Breast epithelium (tissue), 4 donors: ENCODE results near the gene EGLN1. TPM values are rescaled to one million over a fixed set of nuclear protein-coding genes. Genes with fewer than 3 reads are reported as not detected.
"Not testable (repeated sequence)": the region's sequence is repeated elsewhere in the genome, so short reads cannot be mapped to it uniquely, and the experiment has no call there.

Experiments
- DNase-seq, 2 donors: peaks; one replicate each; pipeline ENCODE4 v3.0.0-alpha.2; 2019; ENCODE audit warnings: low spot score in 2 of 2
- H3K27ac ChIP-seq, 2 donors: fragments of 200-600 bp; sonication (generic) in 1 of 2; one replicate each; pipeline ENCODE4 v1.5.1; 2016 to 2019; ENCODE audit warnings: mild to moderate bottlenecking in 1 of 2
- H3K27me3 ChIP-seq, 2 donors: fragments of 200-600 bp; sonication (generic) in 1 of 2; one replicate each; pipeline versions ENCODE4 v1.5.1 to v1.6.0; 2017 to 2019; ENCODE audit warnings: control low read depth in 1 of 2, mild to moderate bottlenecking in 1 of 2
- H3K36me3 ChIP-seq: fragments of 200-600 bp; one replicate; pipeline ENCODE4 v1.5.1; 2019
- H3K4me1 ChIP-seq, 2 donors: fragments of 200-600 bp; sonication (generic); one replicate each; pipeline ENCODE4 v1.5.1; 2016 to 2019; ENCODE audit warnings: control low read depth in 1 of 2
- H3K4me3 ChIP-seq, 3 donors: fragments of 200-600 bp; sonication (generic); 1 replicate in 2 of 3; 2 replicates in 1 of 3; pipeline ENCODE4 v1.5.1; 2016 to 2019; ENCODE audit warnings: mild to moderate bottlenecking in 3 of 3, moderate library complexity in 2 of 3
- H3K9me3 ChIP-seq, 2 donors: fragments of 200-600 bp; sonication (generic) in 1 of 2; one replicate each; pipeline ENCODE4 v1.5.1; 2016 to 2019; ENCODE audit warnings: control low read depth in 1 of 2
- CTCF ChIP-seq, 3 donors: fragments of 450-650 bp; IDR thresholded peaks; one replicate each; pipeline ENCODE4 v1.5.1; 2016 to 2017; ENCODE audit warnings: antibody characterized with exemption in 3 of 3, mild to moderate bottlenecking in 3 of 3, moderate library complexity in 3 of 3
- POLR2A ChIP-seq: fragments of 450-650 bp; IDR thresholded peaks from one replicate; pipeline ENCODE4 v1.6.1; 2016; ENCODE audit warnings: antibody characterized with exemption, mild to moderate bottlenecking, moderate library complexity
- POLR2AphosphoS5 ChIP-seq, 3 donors: sonication (generic); formaldehyde crosslinking; IDR thresholded peaks; one replicate each; pipeline ENCODE4 v1.6.1; 2017; ENCODE audit warnings: antibody characterized with exemption in 3 of 3
- intact Hi-C: fragments of 100-400 bp; cut with DNase I; formaldehyde crosslinking; loops from one replicate; pipeline ENCODE4 v1.15.1; 2023; ENCODE audit warnings: low total_unique reads
- total RNA-seq, 3 donors: library from RNA; depleted of rRNA; stranded (reverse); fragments of >200 nt; gene quantifications; one replicate each; pipeline ENCODE4 v1.1.0, GENCODE V29; 2016

EGLN1 gene
- total RNA-seq, 3 donors from 2014 or later, result 33.8 to 45.6 (median 38.1) TPM

GRCh38 chr1:231442735-231443134 lies 20.6 kb upstream of the EGLN1 start:
- Histone ChIP-seq H3K27me3 (no peaks in the 10 kb centered on the region), H3K9me3 (peaks cover 0 to 5% of the 10 kb centered on the region in 2 donors), H3K4me3 (no peak overlapping the region), H3K4me1 (no peaks in the 10 kb centered on the region), H3K27ac (no peak overlapping the region), H3K36me3 (no peaks in the 10 kb centered on the region)
- intact Hi-C loops, result no loop called here
- DNase-seq, result no peak
- no peak for TF ChIP-seq POLR2AphosphoS5 (IDR thresholded peaks at IDR 0.05)
- TF ChIP-seq CTCF (IDR thresholded peaks at IDR 0.05), result no peak
- TF ChIP-seq POLR2A, result no peak

- intact Hi-C loops, result no loop called here
- no peak for TF ChIP-seq CTCF (IDR thresholded peaks at IDR 0.05)
- TF ChIP-seq POLR2AphosphoS5 (IDR thresholded peaks at IDR 0.05), result no peak
- no peak for TF ChIP-seq POLR2A
- Histone ChIP-seq H3K27ac (no peak overlapping the region), H3K9me3 (no peaks in the 10 kb centered on the region), H3K4me3 (no peak overlapping the region), H3K27me3 (no peaks in the 10 kb centered on the region), H3K4me1 (no peaks in the 10 kb centered on the region), H3K36me3 (no peaks in the 10 kb centered on the region)
- DNase-seq, result no peak
These were observed 10.9 kb upstream of the EGLN1 start for GRCh38 chr1:231432996-231433395.

- H3K4me3 ChIP-seq, result no peak overlapping the region
- DNase-seq, result no peak
- H3K27ac ChIP-seq, result no peak overlapping the region
- H3K4me1 ChIP-seq, result no peaks in the 10 kb centered on the region
- intact Hi-C loops, result no loop called here
- no peaks in the 10 kb centered on the region for H3K27me3 ChIP-seq
- TF ChIP-seq CTCF (IDR thresholded peaks at IDR 0.05) (no peak), POLR2A (no peak), POLR2AphosphoS5 (IDR thresholded peaks at IDR 0.05) (no peak)
- no peaks in the 10 kb centered on the region for H3K9me3 ChIP-seq
- no peaks in the 10 kb centered on the region for H3K36me3 ChIP-seq
These were observed 9.8 kb upstream of the EGLN1 start for GRCh38 chr1:231431665-231432415.

GRCh38 chr1:231430678-231431352 lies 8.7 kb upstream of the EGLN1 start:
- H3K9me3 ChIP-seq, DNase-seq, H3K36me3 ChIP-seq, H3K4me3 ChIP-seq, H3K4me1 ChIP-seq, H3K27me3 ChIP-seq, intact Hi-C loops, H3K27ac ChIP-seq: not testable (repeated sequence)

- Histone ChIP-seq H3K9me3 (no peaks in the 10 kb centered on the region), H3K27ac (no peak overlapping the region), H3K4me1 (no peaks in the 10 kb centered on the region), H3K27me3 (no peaks in the 10 kb centered on the region), H3K36me3 (no peaks in the 10 kb centered on the region), H3K4me3 (no peak overlapping the region)
- intact Hi-C loops, result no loop called here
- no peak for TF ChIP-seq POLR2AphosphoS5 (IDR thresholded peaks at IDR 0.05)
- TF ChIP-seq CTCF (IDR thresholded peaks at IDR 0.05), result no peak
- TF ChIP-seq POLR2A, result no peak
- DNase-seq, result no peak
These were observed 6.3 kb upstream of the EGLN1 start for GRCh38 chr1:231428377-231428776.
